T-helper 1 cell (primary cell): ENCODE measurements around the gene ST7.
A peak's percentile ranks its signal among the peaks of the same experiment; 100 is the strongest.
"Not testable (repeated sequence)": the region's sequence is repeated elsewhere in the genome, so short reads cannot be mapped to it uniquely, and the experiment has no call there.

Experiments
- DNase-seq, 5 donors: peaks; one replicate each; pipeline ENCODE4 v3.0.0-alpha.2; 2012 to 2020

Gene ST7

DNA sequence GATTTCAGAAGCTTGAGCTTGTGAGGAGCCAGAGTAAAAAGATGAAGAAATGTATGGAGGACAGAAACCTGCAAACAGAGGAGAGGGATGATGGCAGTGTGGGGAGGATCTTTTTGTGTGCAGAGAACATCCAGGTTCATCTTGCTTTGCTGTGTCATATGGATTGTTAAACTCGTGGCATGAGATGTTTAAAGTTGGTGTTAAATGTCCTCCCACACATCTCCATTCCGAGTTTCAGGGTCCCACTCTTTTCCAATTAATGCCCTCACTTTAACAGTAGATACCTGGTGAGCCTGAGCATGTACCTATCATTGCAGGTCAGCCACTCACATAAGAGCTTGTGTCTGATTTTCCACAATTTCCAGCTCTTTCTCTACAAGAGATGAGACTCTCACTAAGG, 147.7 kb downstream of the ST7 start:
- DNase-seq, result no peak

DNA sequence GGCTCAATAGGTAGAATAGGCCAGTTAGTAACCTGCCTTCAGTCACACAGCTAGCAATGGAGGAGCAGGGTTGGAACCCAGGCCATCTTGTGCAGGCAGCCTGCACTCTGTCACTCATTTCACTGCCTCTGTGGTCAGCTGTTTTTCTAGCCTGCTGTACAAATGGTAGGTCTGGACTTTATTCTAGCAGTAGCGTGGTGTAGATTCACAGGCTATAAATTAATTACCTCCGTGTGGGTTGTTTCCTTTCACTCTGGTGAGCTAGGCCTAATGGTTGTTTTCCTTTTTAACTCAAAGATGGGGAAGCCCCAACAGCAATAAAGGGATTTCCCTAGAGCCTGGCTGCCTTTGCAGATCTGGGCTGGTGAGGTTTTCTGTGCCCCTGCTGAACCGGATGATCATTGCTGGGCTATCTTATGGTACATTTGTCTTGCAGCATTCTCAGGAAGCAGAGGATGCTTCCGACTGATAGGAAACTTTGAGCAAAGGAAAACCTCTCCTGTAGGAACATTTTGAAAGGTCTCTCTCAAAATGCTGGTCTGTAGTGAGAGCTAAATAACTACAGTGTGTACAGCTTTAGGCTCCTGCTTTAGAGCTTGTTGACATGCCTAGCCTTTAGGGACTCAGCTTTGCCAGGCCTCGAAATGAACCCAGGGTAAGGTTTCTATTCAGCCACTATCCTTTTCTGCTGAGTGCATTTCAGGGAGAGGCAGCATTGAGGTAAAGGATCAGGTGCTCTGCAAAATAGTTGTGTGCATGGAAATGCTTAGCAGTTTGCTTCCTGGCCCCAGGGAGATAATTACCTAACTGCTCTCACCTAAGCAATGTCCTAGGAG, 157.4 kb downstream of the ST7 start:
- DNase-seq, result peak in 3 of 5 donors; percentile 12 to 49 (median 13)

DNA sequence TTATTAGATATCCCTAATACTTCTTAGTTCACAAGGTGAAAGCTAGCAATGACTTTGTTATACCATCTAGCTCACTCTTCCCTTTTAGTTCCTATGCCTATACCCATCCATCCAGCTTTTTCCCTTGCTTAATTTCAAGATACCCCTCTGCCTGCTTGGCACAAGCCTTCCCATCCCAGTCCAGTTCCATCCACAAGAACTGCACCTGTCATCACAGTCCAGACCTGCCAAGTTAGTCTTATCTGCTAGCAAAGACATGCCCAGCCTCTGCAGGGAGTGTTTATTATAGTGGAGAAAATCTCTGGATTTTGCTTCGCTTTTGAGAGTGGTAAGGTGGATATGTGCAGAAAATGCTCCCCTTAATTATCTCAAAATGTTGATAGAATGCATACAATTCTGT, 158.2 kb downstream of the ST7 start:
- no peak for DNase-seq

DNA sequence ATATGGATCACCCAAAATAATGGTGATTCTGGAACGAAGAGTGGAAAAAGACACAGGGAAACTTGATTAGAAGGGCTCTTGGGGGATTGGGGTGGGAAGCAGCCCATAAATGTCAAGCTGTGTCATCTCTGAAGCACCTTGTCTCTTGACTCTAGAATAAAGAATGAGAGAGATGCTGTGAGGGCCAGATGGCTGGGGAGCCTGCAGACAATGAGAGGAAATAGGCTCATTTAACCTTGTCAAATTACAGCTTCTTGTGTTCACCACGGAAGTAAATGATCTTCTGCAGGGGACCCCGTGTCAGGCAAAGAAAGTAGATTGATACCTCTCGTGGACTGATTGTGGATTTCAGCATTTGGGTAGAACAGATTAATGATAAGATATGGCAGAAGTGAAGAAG, 159.3 kb downstream of the ST7 start:
- no peak for DNase-seq

DNA sequence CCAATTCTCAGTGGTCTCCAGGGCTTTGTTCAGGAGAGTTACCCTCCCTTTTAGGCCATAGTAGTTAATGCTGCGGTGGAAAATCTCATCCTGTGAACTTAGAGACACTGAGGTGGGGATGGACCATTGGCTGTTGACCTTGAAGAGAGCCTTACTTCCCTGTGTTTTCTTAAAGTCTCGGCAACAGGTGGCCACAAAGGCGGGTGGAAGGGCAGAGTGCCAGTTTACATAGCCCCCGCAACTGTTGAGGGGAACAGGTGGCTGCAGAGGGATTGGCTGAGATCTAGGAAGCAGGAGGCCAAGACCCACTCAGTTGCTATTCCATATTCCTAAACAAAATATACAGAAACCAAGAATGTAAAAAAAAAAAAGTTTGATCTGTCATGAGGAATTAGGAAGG, 160.6 kb downstream of the ST7 start:
- no peak for DNase-seq

DNA sequence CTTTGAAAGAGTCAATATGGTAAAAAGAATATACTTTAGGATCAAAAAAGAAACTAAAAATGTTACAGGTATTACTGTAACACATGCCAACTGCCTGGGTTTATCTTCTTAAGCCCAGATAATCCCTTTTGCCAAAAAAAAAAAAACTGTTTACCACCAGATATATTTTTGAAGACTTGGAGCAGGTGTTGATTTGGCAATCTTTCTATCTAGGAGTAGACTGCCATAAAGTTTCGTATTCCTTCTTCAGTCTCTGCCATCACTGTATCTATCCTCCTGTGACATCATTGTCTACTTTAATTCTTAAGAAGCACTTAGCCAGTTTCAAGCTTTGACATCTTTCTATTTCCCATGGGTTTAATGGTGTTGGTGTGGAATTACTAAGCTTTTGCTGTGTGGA, 161.0 kb downstream of the ST7 start:
- no peak for DNase-seq

DNA sequence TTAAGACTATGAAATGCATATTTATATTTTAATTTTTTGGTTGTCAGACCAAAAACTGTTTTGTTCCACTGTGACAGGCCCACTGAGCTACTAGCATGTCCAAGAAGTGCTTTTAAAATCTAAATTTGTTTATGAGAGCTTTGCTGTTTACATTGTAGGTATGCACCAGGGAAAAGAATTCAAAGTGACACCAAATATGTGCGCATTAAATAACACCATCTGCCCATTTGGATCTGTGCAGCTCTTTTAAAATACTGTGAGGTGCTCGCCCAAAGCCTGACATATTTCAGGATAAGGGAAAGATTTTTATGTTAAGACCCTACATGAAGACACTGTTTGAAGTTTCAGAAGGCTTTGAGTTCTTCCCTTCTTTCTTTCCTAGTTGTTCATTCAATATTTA, 162.9 kb downstream of the ST7 start:
- DNase-seq, result no peak

DNA sequence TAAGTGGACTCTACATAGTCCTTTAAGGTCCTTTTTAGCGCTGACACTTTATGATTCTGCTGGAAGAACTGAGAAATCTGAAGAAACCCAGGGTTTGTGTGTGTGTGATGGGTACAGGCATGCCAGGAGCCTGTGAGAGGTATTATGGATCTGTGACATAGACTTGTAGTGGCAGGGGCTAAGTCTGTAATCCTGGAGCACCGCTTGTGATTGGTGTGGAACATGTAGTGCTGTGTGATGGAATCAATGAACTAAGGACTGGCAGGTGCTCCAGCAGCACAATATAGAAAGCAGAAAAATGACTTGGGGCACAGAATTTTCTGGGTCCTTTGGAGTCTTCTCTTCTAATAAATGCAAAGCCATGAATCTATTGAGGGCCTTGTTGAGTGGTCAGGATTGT, 163.9 kb downstream of the ST7 start:
- DNase-seq, result no peak

DNA sequence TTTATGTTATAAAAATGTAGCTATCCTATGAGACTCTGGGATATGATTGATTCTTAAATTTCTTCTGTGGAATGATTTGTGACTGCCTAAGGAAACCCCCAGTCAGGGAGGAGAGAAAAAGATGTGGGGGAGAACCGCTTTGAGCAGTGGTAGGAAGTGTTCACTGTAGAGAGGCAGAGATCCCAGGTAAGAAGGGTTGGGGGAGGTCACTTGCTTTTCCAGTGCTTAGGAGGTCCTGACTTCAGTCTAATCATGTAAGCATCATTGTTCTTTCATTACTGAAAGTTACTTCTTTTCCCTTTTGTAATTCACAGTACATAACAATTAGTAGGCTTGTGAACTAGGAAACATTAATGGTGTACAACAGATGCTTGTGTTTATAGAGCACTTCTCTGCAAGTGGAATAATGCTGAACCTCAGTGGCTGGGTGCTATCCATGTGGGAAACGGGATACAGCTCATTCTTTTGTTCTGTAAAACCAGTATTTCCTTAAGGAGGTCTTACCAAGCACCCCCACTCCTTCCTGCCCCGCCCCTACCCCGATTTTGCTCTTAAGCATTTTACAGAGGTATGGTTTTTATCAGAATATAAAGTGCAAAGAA, 165.4 kb downstream of the ST7 start:
- no peak for DNase-seq

DNA sequence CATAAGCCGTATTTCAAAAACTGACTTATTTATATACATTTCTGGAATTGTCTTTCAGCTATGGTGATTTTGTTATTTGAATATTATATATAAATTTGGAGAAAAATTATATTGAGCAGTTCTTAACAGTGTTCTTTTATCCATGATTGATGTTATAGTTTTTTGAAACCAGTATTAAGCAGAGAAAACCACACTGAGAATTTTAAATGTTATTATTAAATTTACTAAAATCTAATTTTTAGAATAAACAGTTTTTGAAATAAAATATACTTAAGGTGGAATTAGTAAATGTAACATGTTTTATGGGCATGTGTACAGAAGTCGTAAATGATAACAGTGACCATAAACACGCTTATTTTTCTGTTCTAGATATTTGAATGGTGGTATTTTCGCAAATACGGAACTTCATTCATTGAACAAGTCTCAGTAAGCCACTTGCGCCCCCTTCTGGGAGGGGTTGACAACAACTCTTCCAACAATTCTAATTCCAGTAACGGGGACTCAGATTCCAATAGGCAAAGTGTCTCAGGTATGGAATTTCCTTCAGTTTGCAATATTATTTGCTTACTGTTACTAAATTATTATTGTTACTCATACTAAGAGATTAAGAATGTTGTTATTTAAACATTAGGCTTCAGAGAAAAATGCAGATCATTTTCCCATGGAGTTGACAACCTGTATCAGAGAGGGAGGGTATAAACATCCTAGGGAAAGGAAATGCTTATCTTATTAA, 166.1 kb downstream of the ST7 start:
- DNase-seq, result peak; percentile 33 to 75 (median 53)

DNA sequence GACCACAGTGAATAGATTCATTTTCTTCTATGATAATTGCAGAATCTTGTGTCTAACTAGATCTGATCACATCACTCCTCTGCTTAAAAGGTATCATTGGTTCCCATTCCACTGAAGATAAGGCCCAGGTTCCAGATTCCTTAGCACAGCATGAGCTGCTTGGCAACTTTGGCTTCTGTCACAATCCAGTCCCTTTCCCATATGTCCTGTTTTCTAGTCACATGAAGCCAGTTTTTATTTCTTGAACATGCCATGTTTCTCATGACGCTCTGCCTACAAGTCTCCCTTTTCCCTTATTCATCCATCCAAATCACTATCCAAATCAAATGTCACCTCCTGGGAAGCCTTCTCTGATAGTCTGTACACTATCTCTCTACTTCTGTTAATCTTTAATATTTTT, 167.0 kb downstream of the ST7 start:
- not testable (repeated sequence) for DNase-seq

DNA sequence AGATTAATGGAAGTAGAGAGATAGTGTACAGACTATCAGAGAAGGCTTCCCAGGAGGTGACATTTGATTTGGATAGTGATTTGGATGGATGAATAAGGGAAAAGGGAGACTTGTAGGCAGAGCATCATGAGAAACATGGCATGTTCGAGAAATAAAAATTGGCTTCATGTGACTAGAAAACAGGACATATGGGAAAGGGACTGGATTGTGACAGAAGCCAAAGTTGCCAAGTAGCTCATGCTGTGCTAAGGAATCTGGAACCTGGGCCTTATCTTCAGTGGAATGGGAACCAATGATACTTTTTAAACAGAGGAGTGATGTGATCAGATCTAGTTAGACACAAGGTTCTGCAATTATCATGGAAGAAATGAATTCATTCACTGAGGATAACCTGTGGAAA, 168.7 kb downstream of the ST7 start:
- DNase-seq, result not testable (repeated sequence)

DNA sequence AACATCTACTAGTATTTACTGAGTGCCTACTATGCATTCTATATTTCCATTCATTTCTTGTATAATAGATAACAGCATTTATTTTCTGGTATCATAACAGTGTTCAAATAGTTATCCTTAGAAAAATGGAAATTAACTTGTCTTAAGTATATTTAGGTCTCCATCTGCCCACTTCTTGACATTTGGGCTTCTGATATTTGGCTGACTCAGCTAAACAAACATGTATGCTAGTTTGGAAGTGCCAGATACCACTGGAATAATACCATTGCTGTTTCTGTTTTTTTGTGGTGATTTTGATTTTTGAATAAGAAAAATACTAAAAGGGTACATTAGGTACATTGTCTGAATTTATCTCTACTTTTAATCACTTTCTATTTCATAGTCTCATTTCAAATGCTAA, 169.2 kb downstream of the ST7 start:
- no peak for DNase-seq

DNA sequence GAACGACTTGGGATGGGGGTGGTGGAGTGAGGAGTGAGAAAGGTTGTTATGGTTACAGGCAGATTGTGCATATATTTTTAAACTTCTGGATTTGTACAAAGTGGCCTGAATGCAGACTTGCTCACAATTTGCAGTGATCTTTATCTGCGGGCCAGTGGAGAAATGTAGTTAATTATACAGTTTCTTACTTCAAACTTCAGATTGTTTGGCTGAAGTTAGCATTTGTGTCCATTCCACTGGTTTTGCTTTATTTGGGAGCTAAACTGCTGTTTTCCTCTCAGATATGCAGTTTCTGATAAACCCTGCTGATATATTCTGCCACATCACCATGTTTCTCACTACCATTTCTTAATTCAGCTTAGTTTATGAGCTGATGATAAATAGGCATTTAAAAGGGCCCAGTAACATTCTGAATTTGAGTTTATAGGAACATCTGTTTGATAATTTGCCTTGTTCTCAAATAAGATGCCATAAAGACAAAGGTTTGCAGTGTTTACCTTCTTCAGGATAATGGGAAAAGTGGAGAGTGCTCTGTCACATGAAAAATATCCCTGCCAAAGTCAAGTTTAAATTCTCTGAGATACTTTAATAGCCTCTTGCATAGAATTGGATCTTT, 170.1 kb downstream of the ST7 start:
- DNase-seq, result no peak

DNA sequence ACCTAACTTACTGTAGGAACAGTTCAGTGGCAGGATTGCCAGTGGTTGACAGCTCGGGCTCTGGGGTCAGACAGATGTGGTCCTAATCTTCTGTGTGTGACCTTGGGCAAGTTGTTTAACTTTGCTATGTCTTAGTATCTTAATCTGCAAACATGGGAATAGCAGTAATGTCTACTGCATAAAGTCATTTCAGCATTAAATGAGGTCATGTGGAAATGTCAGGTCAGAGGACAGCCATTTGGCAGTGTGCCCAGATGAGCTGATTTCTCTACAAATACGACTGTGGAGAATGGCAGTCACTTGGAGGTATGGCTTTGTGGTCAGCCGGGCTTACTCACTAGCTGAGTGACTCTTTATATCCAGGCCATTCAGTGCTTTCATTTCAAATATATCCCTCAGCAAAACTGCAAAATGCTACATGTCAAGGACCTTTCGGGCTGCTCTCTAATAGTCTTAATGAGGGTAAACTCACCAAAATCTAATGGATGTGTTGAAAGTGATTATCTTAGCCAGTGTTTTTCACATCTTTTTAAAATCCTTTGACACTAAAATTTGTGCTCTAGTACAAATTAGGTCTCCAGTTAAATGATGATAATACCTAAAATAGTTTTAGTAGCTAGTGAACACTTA, 171.4 kb downstream of the ST7 start:
- DNase-seq, result peak in 1 of 5 donors; percentile 44

DNA sequence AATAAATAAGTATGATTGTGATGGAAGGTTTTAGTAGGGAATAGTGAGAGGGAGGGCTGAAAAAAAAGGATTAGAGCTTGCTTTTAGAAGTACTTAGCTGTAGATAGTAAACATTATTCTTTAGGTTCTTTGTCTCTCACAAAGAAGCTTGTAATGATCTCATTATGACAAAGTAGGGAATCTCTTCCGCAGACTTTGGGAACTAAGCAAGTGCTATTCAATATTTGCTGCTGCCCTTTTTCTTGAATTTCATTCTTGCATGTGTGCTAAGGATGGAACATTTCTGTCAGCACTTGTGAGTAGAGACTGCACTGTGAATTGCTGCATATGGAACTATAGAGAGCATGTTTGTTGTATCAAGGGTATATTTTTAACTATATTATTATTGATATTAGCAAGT, 173.4 kb downstream of the ST7 start:
- no peak for DNase-seq

DNA sequence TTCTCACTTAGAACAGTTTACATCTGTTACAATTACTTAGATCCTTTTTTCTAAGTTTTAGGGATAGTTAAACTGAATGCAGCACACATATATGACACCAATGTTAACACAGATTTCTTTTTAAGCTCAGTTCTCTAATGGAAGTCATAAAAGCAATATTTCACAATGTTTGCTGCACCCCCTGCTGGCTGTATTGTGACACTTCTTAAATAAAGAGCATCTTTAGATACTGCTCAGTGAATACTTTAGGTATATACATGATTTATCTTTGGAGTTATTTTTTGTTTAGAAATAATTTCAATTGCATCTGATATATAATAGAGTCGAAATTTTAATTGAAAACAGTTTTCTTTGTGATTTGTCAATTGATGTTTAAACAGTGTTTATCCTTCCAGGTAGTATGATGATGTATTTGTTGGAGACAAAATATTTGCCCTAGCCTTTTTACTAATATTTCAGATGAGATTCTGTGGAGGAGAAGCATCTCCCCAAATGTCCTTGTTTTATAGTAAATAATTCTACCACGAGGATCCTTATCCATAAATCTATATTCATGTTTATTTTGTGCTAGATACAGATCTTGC, 174.4 kb downstream of the ST7 start:
- DNase-seq, result peak in 4 of 5 donors; percentile 16 to 45 (median 34)

DNA sequence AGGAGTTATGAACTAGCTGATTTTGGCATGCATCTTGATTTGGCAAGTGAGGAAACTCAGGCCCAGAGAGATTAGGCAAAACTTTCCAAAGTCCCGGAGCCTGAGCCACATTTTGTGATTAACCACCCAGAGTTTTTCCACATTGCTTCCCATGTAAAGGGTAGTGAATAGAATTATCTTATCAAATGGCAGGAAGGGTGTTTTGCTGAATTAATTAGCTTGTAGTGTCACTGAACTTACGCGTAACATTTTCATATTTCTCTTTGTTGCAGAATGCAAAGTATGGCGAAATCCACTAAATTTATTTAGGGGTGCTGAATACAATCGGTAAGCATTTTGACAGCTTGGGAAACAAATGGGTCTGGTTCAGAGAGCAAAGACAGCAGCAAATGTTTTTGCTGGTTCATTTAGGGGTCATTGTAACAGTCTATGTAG, 176.2 kb downstream of the ST7 start:
- DNase-seq, result no peak

DNA sequence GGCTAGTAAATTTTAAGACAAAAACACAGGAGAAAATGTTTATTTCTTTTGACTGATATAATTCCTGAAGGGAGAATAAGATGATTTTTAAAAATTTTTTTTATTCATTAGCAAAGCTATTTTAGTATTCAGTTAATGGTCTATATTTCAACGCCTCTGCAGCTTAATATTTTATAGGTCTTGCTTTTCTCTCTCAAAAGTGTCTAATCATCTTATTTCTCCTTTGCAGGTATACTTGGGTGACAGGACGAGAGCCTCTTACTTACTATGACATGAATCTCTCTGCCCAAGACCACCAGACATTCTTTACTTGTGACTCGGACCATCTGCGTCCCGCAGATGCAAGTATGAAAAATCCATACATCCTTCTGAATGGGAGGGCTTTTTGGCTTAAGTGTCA, 177.0 kb downstream of the ST7 start:
- no peak for DNase-seq

DNA sequence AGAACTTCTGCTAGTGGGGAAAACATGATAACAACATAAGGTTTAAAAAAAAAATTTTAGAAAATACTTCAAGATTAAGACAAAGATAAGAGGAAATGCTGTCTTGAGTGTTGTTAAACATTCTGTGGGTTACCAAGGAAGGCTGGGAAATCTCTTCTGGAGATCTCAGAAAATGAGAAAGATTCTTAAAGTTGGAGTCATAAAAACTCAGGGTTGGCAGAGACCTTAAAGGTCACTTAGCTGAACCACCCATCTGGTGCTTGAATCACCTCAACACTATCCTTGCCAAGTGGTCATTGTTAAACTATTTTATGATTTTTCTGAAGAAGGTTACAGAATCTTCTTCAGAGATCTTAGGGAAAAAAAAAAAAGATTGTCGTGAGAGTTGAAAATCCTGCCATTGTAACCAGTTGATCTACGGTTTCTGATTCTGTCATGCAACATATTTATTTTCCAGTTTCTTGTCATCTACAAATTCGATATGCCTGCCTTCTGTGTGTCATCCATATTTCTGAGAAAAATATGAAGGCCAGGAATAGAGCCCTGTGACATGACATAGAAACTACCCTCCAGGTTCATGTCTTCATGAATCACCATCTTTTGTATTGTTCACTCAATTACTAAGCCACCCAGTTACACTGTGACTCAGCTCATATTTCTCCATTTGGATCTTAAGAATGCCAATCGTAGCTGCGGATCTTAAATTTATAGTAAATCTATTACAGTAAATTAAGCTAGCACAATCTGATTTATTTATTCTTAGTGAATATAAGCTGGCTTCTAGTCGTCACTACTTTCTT, 179.2 kb downstream of the ST7 start:
- DNase-seq, result peak in 1 of 5 donors; percentile 10

DNA sequence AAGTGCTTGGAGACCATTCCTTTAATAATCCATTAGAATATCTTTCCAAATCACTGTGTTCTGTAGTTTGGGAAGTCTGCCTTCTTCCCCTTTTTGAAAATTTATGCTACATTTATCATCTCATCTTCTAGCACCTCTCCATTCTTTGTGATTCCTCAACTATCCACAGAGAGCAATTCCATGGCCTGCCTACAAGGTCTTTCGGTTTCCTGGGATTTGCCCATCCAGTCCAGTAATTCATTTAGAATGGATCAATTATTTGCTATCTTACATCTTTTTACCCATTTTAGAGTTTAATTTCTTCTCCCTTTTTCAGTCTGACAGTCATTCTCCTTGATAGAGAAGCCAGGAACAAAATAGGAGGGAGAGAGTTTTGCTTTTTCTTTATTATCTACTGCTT, 179.8 kb downstream of the ST7 start:
- no peak for DNase-seq

DNA sequence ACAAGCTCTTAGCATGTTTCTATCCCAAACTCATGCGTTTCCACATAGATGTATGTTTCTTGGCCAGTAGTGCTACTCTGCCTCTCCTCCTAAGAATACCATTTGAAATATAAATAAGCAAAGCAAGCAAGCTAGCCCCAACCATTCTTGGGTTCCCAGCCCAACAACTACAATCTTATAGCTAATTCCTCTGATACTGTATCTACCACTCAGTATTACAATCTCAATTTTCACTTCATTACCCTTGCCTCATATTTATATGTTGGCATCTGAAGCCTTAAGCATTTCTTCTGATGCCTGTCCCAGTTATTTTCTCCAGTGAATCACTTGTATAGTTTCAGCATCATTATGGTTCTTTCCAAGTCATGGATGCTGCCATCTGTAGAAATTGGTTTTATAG, 181.1 kb downstream of the ST7 start:
- DNase-seq, result no peak
